ENCODE data around the gene EPHA8.

GRCh38 chr1:22522221-22522743 is 41.0 kb upstream of the EPHA8 start:
- no peak for TF ChIP-seq CTCF (IDR thresholded peaks at IDR 0.05; ENCODE audit: insufficient read depth, low read length)
- no peak for TF ChIP-seq POLR2AphosphoS5 (IDR thresholded peaks at IDR 0.05; ENCODE audit: low read depth)
- no peak for TF ChIP-seq GABPA (IDR thresholded peaks at IDR 0.05; ENCODE audit: low read depth)
- TF ChIP-seq REST (IDR thresholded peaks at IDR 0.05; ENCODE audit: insufficient replicate concordance, low read depth): no peak

Data from HL-60 (cell line).